HepG2 (cell line): ENCODE measurements around the gene PELI1. TPM values are rescaled to one million over a fixed set of nuclear protein-coding genes. Genes with fewer than 3 reads are reported as not detected.
A peak's percentile ranks its signal among the peaks of the same experiment; 100 is the strongest.

Experiments
- ATAC-seq: fragments of 200-7000 bp; cut with Tn5 transposase; 3 replicates; pipeline ENCODE4 v1.9.1; 2020; ENCODE audit warnings: mild to moderate bottlenecking, moderate library complexity
- BruUV-seq: library from RNA; stranded (reverse); fragments of 400-500 nt; replicated peaks from 2 replicates; lab custom pipeline; 2021; lab: Mats Ljungman, UMichigan
- CTCF ChIA-PET: fragments of 300-600 bp; formaldehyde crosslinking; extraction: SDS; loops from one replicate; lab custom pipeline; 2021; ENCODE audit warnings: low total read pairs, inconsistent platforms, low intra/inter-chr PET ratio; lab: Yijun Ruan, JAX
- POLR2A ChIA-PET: fragments of 350-600 bp; sonication (Branson Sonifier 250); formaldehyde crosslinking; loops from one replicate; lab custom pipeline; 2020; ENCODE audit warnings: antibody characterized with exemption, inconsistent platforms; lab: Yijun Ruan, JAX
- DNase-seq: peaks from one replicate; pipeline ENCODE4 v3.0.0-alpha.2; 2015; ENCODE audit warnings: low spot score
- FAIRE-seq: peaks from 3 replicates; lab custom pipeline; 2011; peaks lifted over from hg19 to GRCh38; lab: Jason Lieb, UNC
- H2AFZ ChIP-seq: one replicate; pipeline ENCODE4 v1.6.1; 2011; ENCODE audit warnings: low read length, inconsistent platforms
- H3K27ac ChIP-seq: fragments of 300-600 bp; 3 replicates; pipeline ENCODE4 v1.8.0; 2011; ENCODE audit warnings: mixed run types, mild to moderate bottlenecking, mixed read lengths, low read length, inconsistent platforms; ENCODE audit not compliant: insufficient read depth; ENCODE audit errors: extremely low read length
- H3K27me3 ChIP-seq, 2 experiments: fragments of 200-600 bp in 1 of 2; 2 replicates in 1 of 2; 3 replicates in 1 of 2; pipeline versions ENCODE4 v1.6.0 to v1.8.0; 2011; ENCODE audit warnings: low read length in 2 of 2, mild to moderate bottlenecking in 2 of 2, moderate library complexity in 2 of 2, inconsistent platforms in 1 of 2; ENCODE audit not compliant: insufficient read depth in 2 of 2, control insufficient read depth in 1 of 2
- H3K36me3 ChIP-seq, 2 experiments: fragments of 200-600 bp in 1 of 2; replicated peaks in 1 of 2; 2 replicates in 1 of 2; 3 replicates in 1 of 2; pipeline versions ENCODE4 v1.5.1 to v1.8.0; 2011; ENCODE audit warnings: low read length in 2 of 2, inconsistent platforms in 1 of 2; ENCODE audit not compliant: insufficient read depth in 2 of 2, control insufficient read depth in 1 of 2
- H3K4me1 ChIP-seq: 2 replicates; pipeline ENCODE4 v1.5.1; 2012; ENCODE audit warnings: low read length, inconsistent platforms; ENCODE audit not compliant: insufficient read depth
- H3K4me2 ChIP-seq: 2 replicates; pipeline ENCODE4 v1.6.0; 2011; ENCODE audit warnings: low read depth, low read length, inconsistent platforms
- H3K4me3 ChIP-seq, 3 experiments: fragments of 200-600 bp in 1 of 3; sonication (generic), shearing (Covaris generic) in 1 of 3; replicated peaks in 1 of 3; 2 replicates each; pipeline ENCODE4 v1.5.1; 2011 to 2016; ENCODE audit warnings: low read length in 3 of 3, inconsistent platforms in 2 of 3, low read depth in 2 of 3, mild to moderate bottlenecking in 2 of 3, control low read depth in 1 of 3, mixed read lengths in 1 of 3; ENCODE audit not compliant: insufficient read depth in 1 of 3
- H3K79me2 ChIP-seq: one replicate; pipeline ENCODE4 v1.6.1; 2011; ENCODE audit warnings: low read length, inconsistent platforms; ENCODE audit not compliant: insufficient read depth
- H3K9ac ChIP-seq: 2 replicates; pipeline ENCODE4 v1.6.0; 2011; ENCODE audit warnings: mild to moderate bottlenecking, low read depth, low read length, inconsistent platforms; ENCODE audit not compliant: insufficient read depth
- H3K9me3 ChIP-seq: 2 replicates; pipeline ENCODE4 v1.5.1; 2012; ENCODE audit warnings: mild to moderate bottlenecking, low read length
- H4K20me1 ChIP-seq: 2 replicates; pipeline ENCODE4 v1.6.0; 2011; ENCODE audit warnings: inconsistent platforms, mild to moderate bottlenecking, low read length, moderate library complexity; ENCODE audit not compliant: insufficient read depth
- CEBPB ChIP-seq: IDR thresholded peaks from 2 replicates; pipeline ENCODE4 v1.6.1; 2011; ENCODE audit warnings: low read depth, low read length, improper control_type of control experiment, borderline replicate concordance
- GATAD2A ChIP-seq: IDR thresholded peaks from 2 replicates; pipeline ENCODE4 v1.6.1; 2016
- HNRNPK ChIP-seq: fragments of 200-400 bp; formaldehyde crosslinking; IDR thresholded peaks from 2 replicates; pipeline ENCODE4 v1.6.1; 2018; ENCODE audit warnings: low read length, low read depth, moderate library complexity, mild to moderate bottlenecking; ENCODE audit not compliant: poor library complexity, severe bottlenecking
- ZSCAN9 ChIP-seq: IDR thresholded peaks from 2 replicates; pipeline ENCODE4 v1.6.1; 2016; ENCODE audit warnings: borderline replicate concordance
- WGBS: methylation state at CpG from one replicate; pipeline ENCODE4 v1.1.6; 2017; ENCODE audit warnings: low lambda C conversion rate; 5-methylcytosine and 5-hydroxymethylcytosine counted together
- in situ Hi-C: cut with HindIII; loops from 2 replicates; pipeline ENCODE4 v1.10.0; 2017; ENCODE audit warnings: low pct_unique_long_range_greater_than_20kb; ENCODE audit not compliant: extremely low pct_ligation_motif_present
- intact Hi-C: fragments of 100-400 bp; cut with micrococcal nuclease; formaldehyde crosslinking; loops from one replicate; pipeline ENCODE4 v1.10.0; 2022; ENCODE audit not compliant: unreplicated experiment
- polyA plus RNA-seq, 8 experiments: library from polyadenylated mRNA; depleted of rRNA in 3 of 8; stranded (reverse) in 7 of 8; unstranded in 1 of 8; fragments of >200 nt; fragmentation: Illumina TruSeq in 4 of 8; extraction: Trizol in 4 of 8; gene quantifications; 2 replicates each; pipeline versions ENCODE4 v1.2.1 to v1.2.3, GENCODE V29; 2011 to 2016; ENCODE audit warnings: low read depth in 4 of 8, missing spikeins in 1 of 8, mixed read lengths in 1 of 8; ENCODE audit not compliant: insufficient read depth in 1 of 8
- total RNA-seq, 5 experiments: library from RNA; depleted of rRNA; stranded (reverse); fragments of >200 nt; fragmentation: Illumina TruSeq; extraction: Trizol; gene quantifications; 2 replicates each; pipeline ENCODE4 v1.2.3, GENCODE V29; 2016; ENCODE audit warnings: low read depth in 1 of 5
- TF ChIP-seq, protein P1 (sequence below): sonication (generic); formaldehyde crosslinking; IDR thresholded peaks from 2 replicates; pipeline ENCODE4 v1.4.0; 2020; ENCODE audit warnings: missing genetic modification reagents, borderline replicate concordance

PELI1 gene
- total and polyA plus RNA-seq, 2 of the 13 experiments (the other 11 are each of a cell fraction or from before 2014, with no cell fraction given), result 12.5 to 16.2 TPM

GRCh38 chr2:64186699-64187605, 42.7 kb upstream of the PELI1 start:
- Histone ChIP-seq H3K4me1 (peaks cover 9% of the 10 kb centered on the region; the same call in 1 of the 2 replicates), H3K27ac (no peak overlapping the region), H3K36me3 (no peaks in the 10 kb centered on the region), H4K20me1 (no peaks in the 10 kb centered on the region), H3K9me3 (no peaks in the 10 kb centered on the region), H3K4me2 (no peak overlapping the region), H3K9ac (no peak overlapping the region), H3K79me2 (no peaks in the 10 kb centered on the region), H3K4me3 (no peak overlapping the region), H3K27me3 (peaks cover 0 to 3% of the 10 kb centered on the region in 2 experiments; a peak in 1 of 5 replicates), H2AFZ (no peak overlapping the region)
- no peak for FAIRE-seq
- TF ChIP-seq ZSCAN9 (CRISPR knock-in tag), result no peak
- peak; percentile 66 for TF ChIP-seq HNRNPK
- TF ChIP-seq, protein P1, sequence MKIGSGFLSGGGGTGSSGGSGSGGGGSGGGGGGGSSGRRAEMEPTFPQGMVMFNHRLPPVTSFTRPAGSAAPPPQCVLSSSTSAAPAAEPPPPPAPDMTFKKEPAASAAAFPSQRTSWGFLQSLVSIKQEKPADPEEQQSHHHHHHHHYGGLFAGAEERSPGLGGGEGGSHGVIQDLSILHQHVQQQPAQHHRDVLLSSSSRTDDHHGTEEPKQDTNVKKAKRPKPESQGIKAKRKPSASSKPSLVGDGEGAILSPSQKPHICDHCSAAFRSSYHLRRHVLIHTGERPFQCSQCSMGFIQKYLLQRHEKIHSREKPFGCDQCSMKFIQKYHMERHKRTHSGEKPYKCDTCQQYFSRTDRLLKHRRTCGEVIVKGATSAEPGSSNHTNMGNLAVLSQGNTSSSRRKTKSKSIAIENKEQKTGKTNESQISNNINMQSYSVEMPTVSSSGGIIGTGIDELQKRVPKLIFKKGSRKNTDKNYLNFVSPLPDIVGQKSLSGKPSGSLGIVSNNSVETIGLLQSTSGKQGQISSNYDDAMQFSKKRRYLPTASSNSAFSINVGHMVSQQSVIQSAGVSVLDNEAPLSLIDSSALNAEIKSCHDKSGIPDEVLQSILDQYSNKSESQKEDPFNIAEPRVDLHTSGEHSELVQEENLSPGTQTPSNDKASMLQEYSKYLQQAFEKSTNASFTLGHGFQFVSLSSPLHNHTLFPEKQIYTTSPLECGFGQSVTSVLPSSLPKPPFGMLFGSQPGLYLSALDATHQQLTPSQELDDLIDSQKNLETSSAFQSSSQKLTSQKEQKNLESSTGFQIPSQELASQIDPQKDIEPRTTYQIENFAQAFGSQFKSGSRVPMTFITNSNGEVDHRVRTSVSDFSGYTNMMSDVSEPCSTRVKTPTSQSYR (CRISPR knock-in tag), result peak; percentile 15; the same call in 1 of the 2 replicates
- TF ChIP-seq CEBPB, result peak; percentile 88
- 0 out of 2 replicates have a peak, but pooled peaks have one; percentile 37 for TF ChIP-seq GATAD2A (CRISPR knock-in tag)
- CTCF ChIA-PET, result no interaction called here
- intact Hi-C loops, result no loop called here
- POLR2A ChIA-PET, result no interaction called here
- peak; percentile 5 for DNase-seq
- no peak for ATAC-seq
- 8% methylated on average over 2 of the region's 2 CpGs for WGBS
- no TSS peak for BruUV-seq
- in situ Hi-C loops, result no loop called here
